Measurements from ENCODE around the gene MED28.

- TF ChIP-seq EZH2phosphoT487 (IDR thresholded peaks at IDR 0.05; ENCODE audit: low read length): no peak
- no peak for TF ChIP-seq CTCF (IDR thresholded peaks at IDR 0.05; ENCODE audit: low read length)
- no peak for TF ChIP-seq EZH2 (optimal IDR thresholded peaks at IDR 0.05; ENCODE audit: low read depth, low read length)
Measured at GRCh38 chr4:17583941-17584340, 30.5 kb upstream of the MED28 start.

Measured in MM.1S (cell line).